GM10248 (cell line): ENCODE measurements around the gene ZNF254.
A peak's percentile ranks its signal among the peaks of the same experiment; 100 is the strongest.

Source experiments
- CTCF ChIA-PET: fragments of 300-600 bp; sonication (Branson Sonifier 250); formaldehyde crosslinking; extraction: SDS; loops from one replicate; lab custom pipeline; 2021; ENCODE audit warnings: antibody characterized with exemption; lab: Yijun Ruan, JAX
- POLR2A ChIA-PET: fragments of 350-650 bp; sonication (Branson Sonifier 250); formaldehyde crosslinking; extraction: SDS; loops from one replicate; lab custom pipeline; 2020; ENCODE audit warnings: antibody characterized with exemption; lab: Yijun Ruan, JAX
- DNase-seq: peaks from one replicate; pipeline ENCODE4 v3.0.0; 2012; ENCODE audit errors: extremely low spot score
- TF ChIP-seq, protein P1 (sequence below): IDR thresholded peaks from 2 replicates; pipeline ENCODE4 v1.5.1; 2012; ENCODE audit warnings: mild to moderate bottlenecking, low read depth; ENCODE audit errors: extremely low read depth, missing control alignments, control extremely low read depth

ZNF254 gene

GRCh38 chr19:24140591-24140990 is 53.6 kb downstream of the ZNF254 start:
- no peak for DNase-seq
- TF ChIP-seq, protein P1, sequence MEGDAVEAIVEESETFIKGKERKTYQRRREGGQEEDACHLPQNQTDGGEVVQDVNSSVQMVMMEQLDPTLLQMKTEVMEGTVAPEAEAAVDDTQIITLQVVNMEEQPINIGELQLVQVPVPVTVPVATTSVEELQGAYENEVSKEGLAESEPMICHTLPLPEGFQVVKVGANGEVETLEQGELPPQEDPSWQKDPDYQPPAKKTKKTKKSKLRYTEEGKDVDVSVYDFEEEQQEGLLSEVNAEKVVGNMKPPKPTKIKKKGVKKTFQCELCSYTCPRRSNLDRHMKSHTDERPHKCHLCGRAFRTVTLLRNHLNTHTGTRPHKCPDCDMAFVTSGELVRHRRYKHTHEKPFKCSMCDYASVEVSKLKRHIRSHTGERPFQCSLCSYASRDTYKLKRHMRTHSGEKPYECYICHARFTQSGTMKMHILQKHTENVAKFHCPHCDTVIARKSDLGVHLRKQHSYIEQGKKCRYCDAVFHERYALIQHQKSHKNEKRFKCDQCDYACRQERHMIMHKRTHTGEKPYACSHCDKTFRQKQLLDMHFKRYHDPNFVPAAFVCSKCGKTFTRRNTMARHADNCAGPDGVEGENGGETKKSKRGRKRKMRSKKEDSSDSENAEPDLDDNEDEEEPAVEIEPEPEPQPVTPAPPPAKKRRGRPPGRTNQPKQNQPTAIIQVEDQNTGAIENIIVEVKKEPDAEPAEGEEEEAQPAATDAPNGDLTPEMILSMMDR = no peak
- ChIA-PET CTCF (interaction anchor here (1.7 kb wide), 1 partner anchor 902 kb away, joined by 3 read pairs; no protein-coding TSS in a partner anchor), POLR2A (no interaction called here)

DNA sequence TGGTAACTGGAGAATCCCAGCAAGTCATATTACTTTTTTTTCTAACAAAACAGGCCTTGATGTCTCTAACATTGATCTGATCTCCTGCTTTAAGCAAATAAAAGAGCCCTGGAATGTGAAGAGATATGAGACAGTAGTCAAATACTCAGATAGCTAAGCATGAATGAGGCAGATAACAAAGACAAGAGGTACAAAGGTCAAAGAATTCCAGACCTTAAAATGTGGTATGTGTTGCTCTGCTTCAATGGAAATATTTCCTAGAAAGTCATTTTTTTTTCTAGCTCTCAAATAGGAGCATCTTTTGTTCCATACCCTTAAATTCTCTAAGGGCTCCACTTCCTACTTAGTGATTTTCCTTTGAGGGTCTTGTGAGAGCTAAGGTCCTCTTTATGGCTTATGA is 54.6 kb downstream of the ZNF254 start:
- TF ChIP-seq, protein P1 = no peak
- no peak for DNase-seq
- CTCF ChIA-PET = no interaction called here
- POLR2A ChIA-PET = no interaction called here

GRCh38 chr19:24142771-24143170 is 55.8 kb downstream of the ZNF254 start:
- DNase-seq = no peak
- CTCF ChIA-PET = interaction anchor here (0.6 kb wide), 1 partner anchor 13 kb away, joined by 3 read pairs; no protein-coding TSS in a partner anchor
- POLR2A ChIA-PET = no interaction called here
- TF ChIP-seq, protein P1 = no peak

- ChIA-PET CTCF (no interaction called here), POLR2A (no interaction called here)
- no peak for DNase-seq
- TF ChIP-seq, protein P1 = peak; percentile 26
Measured at GRCh38 chr19:24159707-24160106, 72.7 kb downstream of the ZNF254 start.

DNA sequence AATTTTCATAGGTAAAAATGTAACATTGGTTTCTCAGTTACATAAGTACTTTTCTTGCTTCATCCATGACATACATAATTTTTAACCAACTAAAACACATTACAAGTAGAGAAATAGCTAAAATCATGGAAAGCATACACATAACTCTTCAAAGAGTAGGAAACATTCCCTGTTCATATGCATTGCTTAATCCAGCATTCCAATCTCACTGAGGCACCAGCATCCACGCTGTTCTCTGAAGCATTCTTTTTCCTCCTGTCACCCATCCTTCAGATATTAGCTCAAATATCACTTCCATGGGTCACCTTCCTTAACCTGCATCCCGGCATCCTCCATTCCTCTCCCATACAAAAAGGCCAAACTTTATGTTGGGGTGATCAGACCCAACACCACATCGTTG is 79.1 kb downstream of the ZNF254 start:
- CTCF ChIA-PET = no interaction called here
- no peak for DNase-seq
- TF ChIP-seq, protein P1 = no peak
- POLR2A ChIA-PET = no interaction called here

GRCh38 chr19:24173882-24174281 is 86.9 kb downstream of the ZNF254 start:
- POLR2A ChIA-PET = no interaction called here
- TF ChIP-seq, protein P1 = no peak
- CTCF ChIA-PET = no interaction called here
- no peak for DNase-seq

DNA sequence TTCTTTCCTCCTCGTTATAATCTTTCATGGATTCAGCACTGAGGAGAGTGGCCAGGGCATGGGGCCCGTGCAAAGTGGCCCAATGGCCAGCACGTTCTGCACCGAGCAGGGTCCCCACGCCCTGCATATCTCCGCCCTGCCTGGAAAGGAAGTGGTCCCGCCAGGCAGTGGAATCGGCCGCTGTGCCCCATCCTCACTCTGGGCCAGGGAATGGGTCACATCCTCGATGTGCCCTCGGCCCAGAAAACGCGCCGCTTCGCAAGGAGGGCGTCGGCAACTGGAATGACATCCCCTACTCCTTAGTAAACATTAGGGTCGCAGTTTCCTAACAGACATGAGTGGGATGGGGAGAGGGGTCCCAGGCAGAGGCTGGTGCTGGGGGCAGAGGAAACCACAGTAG is 90.7 kb downstream of the ZNF254 start:
- TF ChIP-seq, protein P1 = no peak
- CTCF ChIA-PET = no interaction called here

More for the DNA sequence above, 90.7 kb downstream of the ZNF254 start:
- POLR2A ChIA-PET = no interaction called here
- no peak for DNase-seq
